Measurements from ENCODE around the gene RALBP1. TPM values are rescaled to one million over a fixed set of nuclear protein-coding genes. Genes with fewer than 3 reads are reported as not detected.
A peak's percentile ranks its signal among the peaks of the same experiment; 100 is the strongest.

The RALBP1 gene
- total RNA-seq, result 10 to 100 TPM; 46.3 to 59.8 TPM
- polyA plus RNA-seq (ENCODE audit: insufficient read depth, low read depth, low replicate concordance), result 23.6 TPM
- long read RNA-seq, donor 1, full-length matches to known transcripts, result 17 of 35 reads
- long read RNA-seq, donor 1, partial matches to known transcripts, result 18 of 35 reads
- long read RNA-seq, donor 1, other reads (novel, unspliced or antisense), result 0 of 35 reads
- long read RNA-seq, donor 2, full-length matches to known transcripts, result 12 of 25 reads
- long read RNA-seq, donor 2, partial matches to known transcripts, result 13 of 25 reads
- long read RNA-seq, donor 2, other reads (novel, unspliced or antisense), result 0 of 25 reads

DNA sequence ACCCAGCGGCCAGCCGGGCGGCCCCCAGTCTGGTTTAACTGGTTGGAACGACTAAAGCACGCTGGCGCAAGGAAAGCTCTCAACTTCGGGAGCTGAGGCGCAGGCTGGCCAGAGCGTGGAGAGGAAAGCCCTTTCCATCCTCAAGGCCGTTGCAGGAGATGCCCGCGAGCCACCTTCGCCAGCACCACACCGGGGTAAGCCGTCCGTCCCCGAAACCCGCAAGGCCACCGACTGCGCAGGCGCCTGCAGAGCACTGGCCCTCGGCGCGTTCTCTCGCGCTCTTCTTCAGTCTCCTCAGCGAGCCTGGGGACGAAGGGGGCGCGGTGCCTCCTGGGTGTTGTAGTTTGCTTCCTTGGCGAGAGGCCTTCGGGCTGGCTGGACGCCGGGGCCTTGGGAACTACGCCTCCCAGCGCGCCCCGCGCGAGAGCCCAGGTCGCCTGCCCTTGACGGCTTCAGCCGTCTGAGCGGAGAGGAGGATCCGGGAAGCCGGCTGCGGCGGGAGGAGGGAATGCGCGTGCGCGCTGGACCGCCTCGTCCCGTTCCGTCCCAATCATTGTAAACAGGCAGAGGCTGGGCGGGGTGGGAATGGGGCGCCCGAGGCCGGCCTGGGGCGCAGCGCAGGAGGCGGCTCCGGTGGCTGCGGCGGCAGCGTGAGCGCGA, at the start of gene RALBP1:
Gene RALBP1 (plus strand): TSS at position 531 of the 660 bp plus-strand sequence. CDS start 37,533 bp downstream, outside the sequence.
- H3K27me3 ChIP-seq, result no peaks in the 10 kb centered on the region
- WGBS, 2 donors, result 0% methylated on average over 6 to 68 of the region's 69 CpGs
- H3K4me1 ChIP-seq, result peaks cover 7% of the 10 kb centered on the region
- H3K36me3 ChIP-seq (ENCODE audit: low read depth, missing control alignments), result no peaks in the 10 kb centered on the region
- peak within 1 kb of the TSS; percentile 85 for H3K4me3 ChIP-seq
- peak within 1 kb of the TSS; percentile 89 to 95 for H3K27ac ChIP-seq
- H3K9me3 ChIP-seq, result no peaks in the 10 kb centered on the region
- TF ChIP-seq, protein P1, sequence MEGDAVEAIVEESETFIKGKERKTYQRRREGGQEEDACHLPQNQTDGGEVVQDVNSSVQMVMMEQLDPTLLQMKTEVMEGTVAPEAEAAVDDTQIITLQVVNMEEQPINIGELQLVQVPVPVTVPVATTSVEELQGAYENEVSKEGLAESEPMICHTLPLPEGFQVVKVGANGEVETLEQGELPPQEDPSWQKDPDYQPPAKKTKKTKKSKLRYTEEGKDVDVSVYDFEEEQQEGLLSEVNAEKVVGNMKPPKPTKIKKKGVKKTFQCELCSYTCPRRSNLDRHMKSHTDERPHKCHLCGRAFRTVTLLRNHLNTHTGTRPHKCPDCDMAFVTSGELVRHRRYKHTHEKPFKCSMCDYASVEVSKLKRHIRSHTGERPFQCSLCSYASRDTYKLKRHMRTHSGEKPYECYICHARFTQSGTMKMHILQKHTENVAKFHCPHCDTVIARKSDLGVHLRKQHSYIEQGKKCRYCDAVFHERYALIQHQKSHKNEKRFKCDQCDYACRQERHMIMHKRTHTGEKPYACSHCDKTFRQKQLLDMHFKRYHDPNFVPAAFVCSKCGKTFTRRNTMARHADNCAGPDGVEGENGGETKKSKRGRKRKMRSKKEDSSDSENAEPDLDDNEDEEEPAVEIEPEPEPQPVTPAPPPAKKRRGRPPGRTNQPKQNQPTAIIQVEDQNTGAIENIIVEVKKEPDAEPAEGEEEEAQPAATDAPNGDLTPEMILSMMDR (IDR thresholded peaks at IDR 0.05), result peak; percentile 21 to 31 (median 24)
- TF ChIP-seq POLR2A (IDR thresholded peaks at IDR 0.05), result peak; percentile 25
- DNase-seq, result peak; percentile 99
- intact Hi-C loops (cut with DNase I; ENCODE audit: low total_unique reads), result no loop called here

DNA sequence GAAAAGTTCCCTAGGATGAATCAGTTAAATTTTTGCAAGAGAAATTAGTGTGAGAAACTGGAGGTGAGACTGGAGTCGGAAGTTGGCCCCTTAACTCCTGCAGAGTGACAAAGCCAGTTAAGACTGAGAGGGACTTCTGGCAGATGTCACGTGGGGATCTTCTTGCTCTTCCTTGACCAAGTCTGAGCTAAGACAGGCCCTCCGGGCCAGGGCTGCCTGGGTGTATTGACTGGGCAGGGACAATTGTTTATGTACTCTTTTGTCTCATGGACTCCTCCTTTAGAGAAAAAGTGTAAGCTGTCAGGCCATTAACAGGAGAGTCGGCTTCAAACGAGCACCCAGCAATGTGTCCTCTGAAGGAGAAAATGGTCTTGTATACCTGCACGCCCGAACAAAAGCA, 48.6 kb upstream of the RALBP1 start:
- DNase-seq, result no peak
- no peak for TF ChIP-seq POLR2A (IDR thresholded peaks at IDR 0.05)
- TF ChIP-seq, protein P1 (IDR thresholded peaks at IDR 0.05), result no peak
- intact Hi-C loops (cut with DNase I; ENCODE audit: low total_unique reads), result no loop called here
- H3K9me3 ChIP-seq, result no peaks in the 10 kb centered on the region
- no peaks in the 10 kb centered on the region for H3K27me3 ChIP-seq
- no peak overlapping the region for H3K27ac ChIP-seq
- H3K4me3 ChIP-seq, result no peak overlapping the region
- no peaks in the 10 kb centered on the region for H3K36me3 ChIP-seq (ENCODE audit: low read depth, missing control alignments)
- WGBS, 2 donors, result 92 to 94% methylated on average over 7 of the region's 7 CpGs
- no peaks in the 10 kb centered on the region for H3K4me1 ChIP-seq

DNA sequence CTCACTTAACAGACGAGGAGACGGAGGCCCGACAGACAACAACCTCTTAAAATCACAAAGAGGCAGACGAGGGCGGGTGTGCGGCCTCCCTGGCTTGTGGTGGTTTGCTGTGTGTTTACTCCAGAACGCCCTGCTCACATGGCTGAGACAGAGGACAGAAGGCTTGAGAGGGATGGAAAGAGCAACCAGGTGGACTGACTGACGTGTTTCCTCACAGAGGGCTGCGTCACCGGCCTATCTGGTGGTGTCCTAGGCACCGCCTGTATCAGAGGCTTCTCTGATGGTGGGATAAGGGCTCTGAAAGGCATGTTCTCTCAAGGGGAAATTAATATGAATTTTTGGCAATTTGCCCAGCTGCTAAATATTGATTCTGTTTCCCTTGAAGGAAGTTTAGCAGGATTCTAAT, 47.0 kb upstream of the RALBP1 start:
- H3K9me3 ChIP-seq, result no peaks in the 10 kb centered on the region
- intact Hi-C loops (cut with DNase I; ENCODE audit: low total_unique reads), result no loop called here
- H3K4me3 ChIP-seq, result no peak overlapping the region
- TF ChIP-seq, protein P1 (IDR thresholded peaks at IDR 0.05), result no peak
- TF ChIP-seq POLR2A (IDR thresholded peaks at IDR 0.05), result no peak
- H3K27me3 ChIP-seq, result no peaks in the 10 kb centered on the region
- no peak overlapping the region for H3K27ac ChIP-seq
- peaks cover under 1% of the 10 kb centered on the region for H3K4me1 ChIP-seq
- H3K36me3 ChIP-seq (ENCODE audit: low read depth, missing control alignments), result no peaks in the 10 kb centered on the region
- DNase-seq, result no peak
- WGBS, 2 donors, result 87 to 91% methylated on average over 9 to 11 of the region's 11 CpGs

- Histone ChIP-seq H3K4me3 (no peak overlapping the region), H3K4me1 (peaks cover 5% of the 10 kb centered on the region), H3K27me3 (no peaks in the 10 kb centered on the region), H3K9me3 (no peaks in the 10 kb centered on the region), H3K27ac (no peak overlapping the region), H3K36me3 (ENCODE audit: low read depth, missing control alignments) (no peaks in the 10 kb centered on the region)
- DNase-seq, result no peak
- intact Hi-C loops (cut with DNase I; ENCODE audit: low total_unique reads), result no loop called here
- WGBS, 2 donors, result 67 to 74% methylated on average over 6 of the region's 6 CpGs
- TF ChIP-seq POLR2A (IDR thresholded peaks at IDR 0.05), result no peak
- TF ChIP-seq, protein P1 (IDR thresholded peaks at IDR 0.05), result no peak
Measured at GRCh38 chr18:9428862-9429661, 46.3 kb upstream of the RALBP1 start.

Data from testis (tissue), 5 donors.